ENCODE measurements around the gene ZC3H6.

Gene ZC3H6

GRCh38 chr2:112239862-112240261 lies 35.5 kb upstream of the ZC3H6 start:
- no peak overlapping the region for H3K27ac ChIP-seq (ENCODE audit: low read depth, low read length)
- no peaks in the 10 kb centered on the region for H3K27me3 ChIP-seq (ENCODE audit: low read length)
- H3K36me3 ChIP-seq (ENCODE audit: low read length): peaks cover 39% of the 10 kb centered on the region; the same call in 1 of the 2 replicates
- H2AFZ ChIP-seq (ENCODE audit: low read depth, low read length, severe bottlenecking): no peak overlapping the region
- H3K9me3 ChIP-seq (ENCODE audit: insufficient read depth, low read length): no peaks in the 10 kb centered on the region
- no peaks in the 10 kb centered on the region for H4K20me1 ChIP-seq (ENCODE audit: low read depth, low read length)
- peaks cover 4% of the 10 kb centered on the region; the same call in 1 of the 2 replicates for H3F3A ChIP-seq (ENCODE audit: insufficient read depth)
- TF ChIP-seq, protein P1, sequence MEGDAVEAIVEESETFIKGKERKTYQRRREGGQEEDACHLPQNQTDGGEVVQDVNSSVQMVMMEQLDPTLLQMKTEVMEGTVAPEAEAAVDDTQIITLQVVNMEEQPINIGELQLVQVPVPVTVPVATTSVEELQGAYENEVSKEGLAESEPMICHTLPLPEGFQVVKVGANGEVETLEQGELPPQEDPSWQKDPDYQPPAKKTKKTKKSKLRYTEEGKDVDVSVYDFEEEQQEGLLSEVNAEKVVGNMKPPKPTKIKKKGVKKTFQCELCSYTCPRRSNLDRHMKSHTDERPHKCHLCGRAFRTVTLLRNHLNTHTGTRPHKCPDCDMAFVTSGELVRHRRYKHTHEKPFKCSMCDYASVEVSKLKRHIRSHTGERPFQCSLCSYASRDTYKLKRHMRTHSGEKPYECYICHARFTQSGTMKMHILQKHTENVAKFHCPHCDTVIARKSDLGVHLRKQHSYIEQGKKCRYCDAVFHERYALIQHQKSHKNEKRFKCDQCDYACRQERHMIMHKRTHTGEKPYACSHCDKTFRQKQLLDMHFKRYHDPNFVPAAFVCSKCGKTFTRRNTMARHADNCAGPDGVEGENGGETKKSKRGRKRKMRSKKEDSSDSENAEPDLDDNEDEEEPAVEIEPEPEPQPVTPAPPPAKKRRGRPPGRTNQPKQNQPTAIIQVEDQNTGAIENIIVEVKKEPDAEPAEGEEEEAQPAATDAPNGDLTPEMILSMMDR (IDR thresholded peaks at IDR 0.05; ENCODE audit: insufficient read depth, low read length, poor library complexity, severe bottlenecking): no peak
- TF ChIP-seq EZH2phosphoT487 (conservative IDR thresholded peaks at IDR 0.05; ENCODE audit: low read length): no peak
- H3K9ac ChIP-seq (ENCODE audit: low read length): no peak overlapping the region
- peaks cover 43% of the 10 kb centered on the region for H3K79me2 ChIP-seq (ENCODE audit: insufficient read depth, low read length)
- no peak overlapping the region for H3K4me3 ChIP-seq (ENCODE audit: insufficient read depth, low read length, poor library complexity, severe bottlenecking)
- H3K9me2 ChIP-seq (replicated peaks; ENCODE audit: insufficient read depth, low read length): no peaks in the 10 kb centered on the region
- H3K4me2 ChIP-seq (ENCODE audit: low read depth, low read length, poor library complexity, severe bottlenecking): no peak overlapping the region

GRCh38 chr2:112242384-112242783 lies 33.0 kb upstream of the ZC3H6 start:
- no peaks in the 10 kb centered on the region for H3K9me2 ChIP-seq (replicated peaks; ENCODE audit: insufficient read depth, low read length)
- H3K36me3 ChIP-seq (ENCODE audit: low read length): peaks cover 37% of the 10 kb centered on the region; the same call in 1 of the 2 replicates
- H3K9me3 ChIP-seq (ENCODE audit: insufficient read depth, low read length): no peaks in the 10 kb centered on the region
- H3K27ac ChIP-seq (ENCODE audit: low read depth, low read length): no peak overlapping the region
- H3K4me3 ChIP-seq (ENCODE audit: insufficient read depth, low read length, poor library complexity, severe bottlenecking): no peak overlapping the region
- H3F3A ChIP-seq (ENCODE audit: insufficient read depth): no peaks in the 10 kb centered on the region; the same call in 1 of the 2 replicates
- no peak overlapping the region for H2AFZ ChIP-seq (ENCODE audit: low read depth, low read length, severe bottlenecking)
- no peaks in the 10 kb centered on the region for H3K27me3 ChIP-seq (ENCODE audit: low read length)
- H3K9ac ChIP-seq (ENCODE audit: low read length): no peak overlapping the region
- no peak for TF ChIP-seq EZH2phosphoT487 (conservative IDR thresholded peaks at IDR 0.05; ENCODE audit: low read length)
- TF ChIP-seq, protein P1 (IDR thresholded peaks at IDR 0.05; ENCODE audit: insufficient read depth, low read length, poor library complexity, severe bottlenecking): no peak
- H3K4me2 ChIP-seq (ENCODE audit: low read depth, low read length, poor library complexity, severe bottlenecking): no peak overlapping the region
- no peaks in the 10 kb centered on the region for H4K20me1 ChIP-seq (ENCODE audit: low read depth, low read length)
- H3K79me2 ChIP-seq (ENCODE audit: insufficient read depth, low read length): peaks cover 47% of the 10 kb centered on the region

- no peak overlapping the region for H3K9ac ChIP-seq (ENCODE audit: low read length)
- H3K27ac ChIP-seq (ENCODE audit: low read depth, low read length): no peak overlapping the region
- H4K20me1 ChIP-seq (ENCODE audit: low read depth, low read length): no peaks in the 10 kb centered on the region
- H3K4me3 ChIP-seq (ENCODE audit: insufficient read depth, low read length, poor library complexity, severe bottlenecking): no peak overlapping the region
- peaks cover 47% of the 10 kb centered on the region for H3K79me2 ChIP-seq (ENCODE audit: insufficient read depth, low read length)
- H2AFZ ChIP-seq (ENCODE audit: low read depth, low read length, severe bottlenecking): no peak overlapping the region
- no peaks in the 10 kb centered on the region; the same call in 1 of the 2 replicates for H3F3A ChIP-seq (ENCODE audit: insufficient read depth)
- H3K4me2 ChIP-seq (ENCODE audit: low read depth, low read length, poor library complexity, severe bottlenecking): no peak overlapping the region
- peaks cover 35% of the 10 kb centered on the region; the same call in 1 of the 2 replicates for H3K36me3 ChIP-seq (ENCODE audit: low read length)
- TF ChIP-seq, protein P1 (IDR thresholded peaks at IDR 0.05; ENCODE audit: insufficient read depth, low read length, poor library complexity, severe bottlenecking): no peak
- TF ChIP-seq EZH2phosphoT487 (conservative IDR thresholded peaks at IDR 0.05; ENCODE audit: low read length): no peak
- no peaks in the 10 kb centered on the region for H3K27me3 ChIP-seq (ENCODE audit: low read length)
- H3K9me2 ChIP-seq (replicated peaks; ENCODE audit: insufficient read depth, low read length): no peaks in the 10 kb centered on the region
- H3K9me3 ChIP-seq (ENCODE audit: insufficient read depth, low read length): no peaks in the 10 kb centered on the region
These were observed 32.2 kb upstream of the ZC3H6 start for GRCh38 chr2:112243233-112243632.
